GM03348 (cell line): ENCODE measurements around the gene FAXDC2.

ENCODE experiments used
- DNase-seq: peaks from one replicate; pipeline ENCODE4 v3.0.0; 2012; ENCODE audit warnings: low spot score

Gene FAXDC2

GRCh38 chr5:154795235-154795596, 55.2 kb downstream of the FAXDC2 start:
- DNase-seq: peak; percentile 34

GRCh38 chr5:154794525-154795234, 55.7 kb downstream of the FAXDC2 start:
- DNase-seq: no peak

GRCh38 chr5:154793599-154794524, 56.5 kb downstream of the FAXDC2 start:
- DNase-seq: no peak

GRCh38 chr5:154791535-154791934, 58.9 kb downstream of the FAXDC2 start:
- DNase-seq: no peak

- DNase-seq: no peak
These were observed 62.2 kb downstream of the FAXDC2 start for GRCh38 chr5:154788212-154788611.

- DNase-seq: no peak
These were observed 64.0 kb downstream of the FAXDC2 start for GRCh38 chr5:154786414-154786813.

- DNase-seq: no peak
These were observed 65.5 kb downstream of the FAXDC2 start for GRCh38 chr5:154784856-154785255.

- DNase-seq: peak; percentile 28
These were observed 66.5 kb downstream of the FAXDC2 start for GRCh38 chr5:154783774-154784460.

- DNase-seq: no peak
These were observed 67.4 kb downstream of the FAXDC2 start for GRCh38 chr5:154782812-154783592.

- no peak for DNase-seq
These were observed 68.1 kb downstream of the FAXDC2 start for GRCh38 chr5:154782326-154782725.

- no peak for DNase-seq
These were observed 70.3 kb downstream of the FAXDC2 start for GRCh38 chr5:154780128-154780527.

GRCh38 chr5:154779105-154779504, 71.3 kb downstream of the FAXDC2 start:
- DNase-seq: peak; percentile 67

- no peak for DNase-seq
These were observed 71.9 kb downstream of the FAXDC2 start for GRCh38 chr5:154778534-154778933.

- DNase-seq: no peak
These were observed 74.2 kb downstream of the FAXDC2 start for GRCh38 chr5:154776167-154776566.

- no peak for DNase-seq
These were observed 77.1 kb downstream of the FAXDC2 start for GRCh38 chr5:154773326-154773725.

GRCh38 chr5:154771383-154771901, 79.0 kb downstream of the FAXDC2 start:
- peak; percentile 86 for DNase-seq

- DNase-seq: no peak
These were observed 80.3 kb downstream of the FAXDC2 start for GRCh38 chr5:154770111-154770510.
